T-helper 1 cell treated with Interleukin-12 subunit alpha and Interleukin-12 subunit beta and Interleukin-4 antibody, amounts not matched to agents 30 ng/mL and 1 ng/mL, for 36 hours (primary cell): ENCODE measurements around the gene SLA2. TPM values are rescaled to one million over a fixed set of nuclear protein-coding genes. Genes with fewer than 3 reads are reported as not detected.

Experiments
- total RNA-seq: library from RNA; stranded (reverse); gene quantifications from 2 replicates; pipeline ENCODE4 v1.2.3, GENCODE V29; 2022

Gene SLA2
- total RNA-seq, 1 donor from 2014 or later, result 78.8 TPM

Other genes with a start within 250 kb of the SLA2 start
- 0.46 and 0.69 TPM in 2 replicates for gene MYL9, start 104.7 kb downstream of the SLA2 start, total RNA-seq
- 44.1 and 45.5 TPM in 2 replicates for gene TGIF2, start 72.6 kb downstream of the SLA2 start, total RNA-seq
- 110 TPM in 2 replicates for gene RAB5IF, start 40.4 kb downstream of the SLA2 start, total RNA-seq
- gene NDRG3, start 99.9 kb upstream of the SLA2 start, total RNA-seq, result 26.5 and 27.2 TPM in 2 replicates
- 25.0 and 25.2 TPM in 2 replicates for gene DSN1, start 127.6 kb upstream of the SLA2 start, total RNA-seq
- gene TLDC2, start 229.9 kb upstream of the SLA2 start, total RNA-seq, result not detected in 2 replicates